GM12875 (cell line): ENCODE measurements around the gene HOXD9.

ENCODE experiments used
- H3K4me3 ChIP-seq: one replicate; pipeline ENCODE4 v1.5.1; 2011; ENCODE audit warnings: low read depth, low read length, control low read depth
- CTCF ChIP-seq: IDR thresholded peaks from 2 replicates; pipeline ENCODE4 v1.5.1; 2011; ENCODE audit warnings: low read depth, mild to moderate bottlenecking, control low read depth, inconsistent platforms, low read length, moderate library complexity, borderline replicate concordance; ENCODE audit not compliant: insufficient read depth

Gene HOXD9

GRCh38 chr2:176171351-176172006 is 49.0 kb downstream of the HOXD9 start:
- H3K4me3 ChIP-seq: no peak overlapping the region
- TF ChIP-seq CTCF: no peak

GRCh38 chr2:176172007-176172894 is 49.7 kb downstream of the HOXD9 start:
- no peak for TF ChIP-seq CTCF
- H3K4me3 ChIP-seq: no peak overlapping the region

GRCh38 chr2:176172895-176173566 is 50.5 kb downstream of the HOXD9 start:
- no peak for TF ChIP-seq CTCF
- no peak overlapping the region for H3K4me3 ChIP-seq

GRCh38 chr2:176173567-176174381 is 51.3 kb downstream of the HOXD9 start:
- no peak for TF ChIP-seq CTCF
- no peak overlapping the region for H3K4me3 ChIP-seq

- H3K4me3 ChIP-seq: no peak overlapping the region
- no peak for TF ChIP-seq CTCF
These were observed 51.9 kb downstream of the HOXD9 start for GRCh38 chr2:176174382-176174823.
